ENCODE data around the gene NUP54. TPM values are rescaled to one million over a fixed set of nuclear protein-coding genes. Genes with fewer than 3 reads are reported as not detected.

The NUP54 gene
- total and polyA plus RNA-seq, 2 of the 8 experiments (the other 6 are each of a cell fraction or from before 2014, with no cell fraction given), result 51.4 to 103 TPM

DNA sequence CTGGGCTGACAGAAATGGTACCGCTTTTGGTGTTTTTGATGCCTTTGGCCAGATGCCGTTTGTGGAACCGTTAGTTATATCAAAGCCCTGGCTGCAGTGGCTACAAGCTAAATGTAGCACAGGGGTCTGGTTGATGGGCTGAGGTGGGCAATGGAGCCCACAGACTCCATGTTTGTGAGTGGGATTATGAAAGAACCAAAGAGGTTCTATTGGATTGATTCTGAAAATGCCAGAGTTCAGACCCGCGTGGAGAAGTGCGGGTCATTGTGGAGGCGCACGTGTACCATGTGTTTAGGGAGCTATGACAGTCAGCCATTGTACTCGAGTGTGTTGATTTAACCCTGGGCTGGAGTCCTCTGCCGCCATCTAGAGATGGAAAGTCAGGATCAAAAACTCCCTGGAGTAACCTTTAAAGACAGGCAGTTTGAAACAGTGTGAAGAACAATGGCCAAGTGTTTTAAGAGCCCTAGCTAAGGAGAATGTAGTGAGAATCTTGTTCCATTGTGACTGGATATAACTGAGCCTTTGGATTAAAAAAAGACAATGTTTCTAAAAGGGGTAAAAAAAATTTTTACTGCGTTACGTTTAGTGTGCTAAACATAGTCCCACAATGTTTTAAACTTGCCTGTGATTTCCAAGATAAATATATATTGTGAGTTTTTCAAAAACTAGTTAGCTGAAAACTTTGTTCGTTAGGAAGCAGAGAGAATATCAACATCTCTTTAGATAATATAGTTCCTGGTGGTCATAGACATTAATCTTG, 61.0 kb downstream of the NUP54 start:
- Histone ChIP-seq H4K8ac (ENCODE audit: extremely low read depth, insufficient read depth, low read length) (0 out of 2 replicates have a peak overlapping the region, but pooled peaks have one; percentile 23), H2AK5ac (ENCODE audit: low read depth, low read length) (no peak overlapping the region), H4K20me1 (replicated peaks in 1 of 2; ENCODE audit: control insufficient read depth in 1 of 2, insufficient read depth in 2 of 2, low read length in 2 of 2) (no peaks in the 10 kb centered on the region), H2BK5ac (ENCODE audit: low read depth, low read length) (no peak overlapping the region), H3K36me3 (ENCODE audit: control insufficient read depth in 2 of 4, insufficient read depth in 4 of 4, low read length in 3 of 4) (no peaks in the 10 kb centered on the region), H3K79me2 (ENCODE audit: control insufficient read depth in 1 of 2, insufficient read depth in 2 of 2, low read length in 2 of 2) (no peaks in the 10 kb centered on the region), H3K18ac (ENCODE audit: extremely low read depth, low read length) (no peak overlapping the region), H3K27ac (ENCODE audit: low read depth, low read length) (no peak overlapping the region), H2BK12ac (ENCODE audit: low read depth, low read length) (no peak overlapping the region), H4K91ac (replicated peaks; ENCODE audit: insufficient read length, low read length) (no peak overlapping the region), H3K9ac (replicated peaks in 1 of 4; ENCODE audit: extremely low read depth in 1 of 4, low read depth in 3 of 4, low read length in 3 of 4) (no peak overlapping the region), H3K9me3 (ENCODE audit: insufficient read depth in 2 of 2, low read depth in 1 of 2, low read length in 1 of 2) (no peaks in the 10 kb centered on the region), H3K23ac (ENCODE audit: insufficient read length) (no peak overlapping the region), H3K56ac (replicated peaks; ENCODE audit: insufficient read length, low read depth, low read length) (no peak overlapping the region), H3K14ac (ENCODE audit: insufficient read length) (no peak overlapping the region), H3K4me1 (replicated peaks in 1 of 4; ENCODE audit: control insufficient read depth in 3 of 4, insufficient read depth in 4 of 4, low read length in 3 of 4) (no peaks in the 10 kb centered on the region), H3K4me3 (ENCODE audit: extremely low read depth in 1 of 4, insufficient read depth in 2 of 4, low read depth in 3 of 4, low read length in 4 of 4) (peak overlapping the region in 1 of 4 experiments; percentile 34; a peak in 1 of 8 replicates), H3K4me2 (ENCODE audit: insufficient read depth in 1 of 2, low read depth in 2 of 2, low read length in 2 of 2) (peak overlapping the region; percentile 22 to 32; a peak in 3 of 4 replicates), H2BK120ac (replicated peaks; ENCODE audit: low read depth, low read length) (no peak overlapping the region), H2AFZ (ENCODE audit: low read length) (peak overlapping the region; percentile 80), H3K27me3 (replicated peaks in 1 of 4; ENCODE audit: control insufficient read depth in 3 of 4, extremely low read depth in 1 of 4, insufficient read depth in 3 of 4, low read length in 3 of 4) (no peaks in the 10 kb centered on the region), H3K79me1 (ENCODE audit: low read depth, low read length) (no peaks in the 10 kb centered on the region), H3K4ac (replicated peaks; ENCODE audit: insufficient read length, low read depth, low read length) (no peak overlapping the region), H2BK15ac (ENCODE audit: low read length) (no peak overlapping the region; the same call in 1 of the 2 replicates), H4K5ac (ENCODE audit: insufficient read length, low read depth, low read length) (no peak overlapping the region), H2BK20ac (ENCODE audit: low read length) (no peak overlapping the region), H3K23me2 (ENCODE audit: low read depth, low read length) (no peaks in the 10 kb centered on the region)
- DNase-seq (ENCODE audit: low read depth in 1 of 2, low spot score in 2 of 2), result peak; percentile 59 to 64
- ChIA-PET POLR2A (ENCODE audit: partially characterized antibody) (interaction anchor here (1.0 to 1.5 kb wide), 5 partner anchors 13 to 96 kb away, joined by 3 to 5 read pairs (median 4); partner anchors contain the start of genes ART3, NUP54 and SDAD1), CTCF (ENCODE audit: partially characterized antibody) (interaction anchor here (0.7 to 6.7 kb wide), 37 partner anchors 9 to 291 kb away, joined by 3 to 89 read pairs (median 4); partner anchors contain the start of genes ART3 and SDAD1)
- FAIRE-seq, result peak; percentile 99
- WGBS, 2 experiments (ENCODE audit: extremely low coverage in 1 of 2, insufficient coverage in 1 of 2, insufficient read length in 1 of 2, insufficient replicate concordance in 2 of 2, low coverage in 1 of 2, low lambda C conversion rate in 2 of 2, missing lambda C conversion rate in 1 of 2), result 45% methylated on average over 13 of the region's 13 CpGs; no CpG with 5 or more reads in 1 of the 2 experiments
- TF ChIP-seq KDM5A (IDR thresholded peaks at IDR 0.05; ENCODE audit: low read length) (no peak), TCF12 (IDR thresholded peaks at IDR 0.05; ENCODE audit: low read depth, low read length) (no peak), SRF (IDR thresholded peaks at IDR 0.05; ENCODE audit: low read depth, low read length) (no peak), POU5F1 (IDR thresholded peaks at IDR 0.05; ENCODE audit: low read depth, low read length) (no peak), CREB1 (IDR thresholded peaks at IDR 0.05) (no peak), HDAC6 (IDR thresholded peaks at IDR 0.05; ENCODE audit: low read depth, low read length) (no peak), KDM4A (IDR thresholded peaks at IDR 0.05; ENCODE audit: low read depth, low read length, severe bottlenecking) (no peak), GTF2F1 (IDR thresholded peaks at IDR 0.05; ENCODE audit: borderline replicate concordance, low read depth, low read length) (no peak), SUZ12 (IDR thresholded peaks at IDR 0.05; ENCODE audit: low read length) (no peak)
- TF ChIP-seq, protein P1, sequence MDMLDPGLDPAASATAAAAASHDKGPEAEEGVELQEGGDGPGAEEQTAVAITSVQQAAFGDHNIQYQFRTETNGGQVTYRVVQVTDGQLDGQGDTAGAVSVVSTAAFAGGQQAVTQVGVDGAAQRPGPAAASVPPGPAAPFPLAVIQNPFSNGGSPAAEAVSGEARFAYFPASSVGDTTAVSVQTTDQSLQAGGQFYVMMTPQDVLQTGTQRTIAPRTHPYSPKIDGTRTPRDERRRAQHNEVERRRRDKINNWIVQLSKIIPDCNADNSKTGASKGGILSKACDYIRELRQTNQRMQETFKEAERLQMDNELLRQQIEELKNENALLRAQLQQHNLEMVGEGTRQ (IDR thresholded peaks at IDR 0.05; ENCODE audit: low read length), result 0 out of 2 replicates have a peak, but pooled peaks have one; percentile 17

Data from H1 (cell line).